Metanephros (tissue), 2 donors: ENCODE data around the gene TUT7. TPM values are rescaled to one million over a fixed set of nuclear protein-coding genes. Genes with fewer than 3 reads are reported as not detected.

Experiments
- small RNA-seq: library from RNA; depleted of rRNA; stranded (forward); fragments of <200 nt; gene quantifications from one replicate; pipeline ENCODE3, GENCODE V24; 2014; ENCODE audit warnings: low replicate concordance
- total RNA-seq: library from RNA; depleted of rRNA; stranded (reverse); fragments of >200 nt; gene quantifications from one replicate; pipeline ENCODE4 v1.2.3, GENCODE V29; 2014

Gene TUT7, protein sequence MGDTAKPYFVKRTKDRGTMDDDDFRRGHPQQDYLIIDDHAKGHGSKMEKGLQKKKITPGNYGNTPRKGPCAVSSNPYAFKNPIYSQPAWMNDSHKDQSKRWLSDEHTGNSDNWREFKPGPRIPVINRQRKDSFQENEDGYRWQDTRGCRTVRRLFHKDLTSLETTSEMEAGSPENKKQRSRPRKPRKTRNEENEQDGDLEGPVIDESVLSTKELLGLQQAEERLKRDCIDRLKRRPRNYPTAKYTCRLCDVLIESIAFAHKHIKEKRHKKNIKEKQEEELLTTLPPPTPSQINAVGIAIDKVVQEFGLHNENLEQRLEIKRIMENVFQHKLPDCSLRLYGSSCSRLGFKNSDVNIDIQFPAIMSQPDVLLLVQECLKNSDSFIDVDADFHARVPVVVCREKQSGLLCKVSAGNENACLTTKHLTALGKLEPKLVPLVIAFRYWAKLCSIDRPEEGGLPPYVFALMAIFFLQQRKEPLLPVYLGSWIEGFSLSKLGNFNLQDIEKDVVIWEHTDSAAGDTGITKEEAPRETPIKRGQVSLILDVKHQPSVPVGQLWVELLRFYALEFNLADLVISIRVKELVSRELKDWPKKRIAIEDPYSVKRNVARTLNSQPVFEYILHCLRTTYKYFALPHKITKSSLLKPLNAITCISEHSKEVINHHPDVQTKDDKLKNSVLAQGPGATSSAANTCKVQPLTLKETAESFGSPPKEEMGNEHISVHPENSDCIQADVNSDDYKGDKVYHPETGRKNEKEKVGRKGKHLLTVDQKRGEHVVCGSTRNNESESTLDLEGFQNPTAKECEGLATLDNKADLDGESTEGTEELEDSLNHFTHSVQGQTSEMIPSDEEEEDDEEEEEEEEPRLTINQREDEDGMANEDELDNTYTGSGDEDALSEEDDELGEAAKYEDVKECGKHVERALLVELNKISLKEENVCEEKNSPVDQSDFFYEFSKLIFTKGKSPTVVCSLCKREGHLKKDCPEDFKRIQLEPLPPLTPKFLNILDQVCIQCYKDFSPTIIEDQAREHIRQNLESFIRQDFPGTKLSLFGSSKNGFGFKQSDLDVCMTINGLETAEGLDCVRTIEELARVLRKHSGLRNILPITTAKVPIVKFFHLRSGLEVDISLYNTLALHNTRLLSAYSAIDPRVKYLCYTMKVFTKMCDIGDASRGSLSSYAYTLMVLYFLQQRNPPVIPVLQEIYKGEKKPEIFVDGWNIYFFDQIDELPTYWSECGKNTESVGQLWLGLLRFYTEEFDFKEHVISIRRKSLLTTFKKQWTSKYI (N-terminal part only)
- total RNA-seq: 22.2 TPM

DNA sequence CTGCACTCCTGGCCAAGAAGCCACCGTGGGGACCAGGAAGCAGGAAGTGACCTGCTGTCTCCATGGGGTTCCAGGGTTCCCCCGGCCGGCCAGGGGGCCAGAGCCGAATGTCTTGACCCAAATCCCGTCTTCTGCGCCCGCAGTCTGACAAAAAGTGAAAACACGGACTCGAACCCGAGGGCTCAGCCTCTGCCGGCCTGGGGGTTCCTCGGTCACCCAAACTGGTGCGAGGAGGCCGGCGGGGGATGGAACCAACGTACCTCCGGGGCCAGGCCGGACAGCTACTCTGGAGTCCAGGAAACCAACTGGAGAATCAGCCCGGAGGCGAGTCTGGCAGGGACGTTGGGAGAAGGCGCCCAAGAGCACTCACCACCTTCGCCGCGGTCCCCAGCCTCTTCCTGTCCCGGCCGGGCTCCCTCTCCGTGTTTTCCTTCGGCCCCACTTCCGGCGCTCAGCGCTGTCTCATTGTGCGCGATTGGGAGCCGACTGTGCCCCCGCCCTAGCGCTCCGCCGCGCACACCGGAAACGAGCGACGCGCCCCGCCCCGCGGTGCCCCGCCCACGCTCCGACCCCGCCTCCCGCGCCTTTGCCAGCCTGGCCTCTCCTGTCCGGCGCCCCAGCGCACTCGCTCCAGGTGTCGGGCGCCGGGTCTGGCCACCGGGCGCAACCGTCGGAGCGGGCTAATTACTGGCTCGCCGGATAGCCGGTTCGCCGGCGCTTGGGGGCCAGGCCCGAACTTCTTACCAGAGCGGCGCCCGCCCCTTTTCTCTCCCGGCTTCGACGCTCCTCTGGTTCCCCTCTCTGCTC is at the start of gene TUT7:
Gene TUT7, minus strand, starts transcription at position 400 of the 807 bp plus-strand sequence. CDS start 1,211 bp downstream, outside the sequence.

DNA sequence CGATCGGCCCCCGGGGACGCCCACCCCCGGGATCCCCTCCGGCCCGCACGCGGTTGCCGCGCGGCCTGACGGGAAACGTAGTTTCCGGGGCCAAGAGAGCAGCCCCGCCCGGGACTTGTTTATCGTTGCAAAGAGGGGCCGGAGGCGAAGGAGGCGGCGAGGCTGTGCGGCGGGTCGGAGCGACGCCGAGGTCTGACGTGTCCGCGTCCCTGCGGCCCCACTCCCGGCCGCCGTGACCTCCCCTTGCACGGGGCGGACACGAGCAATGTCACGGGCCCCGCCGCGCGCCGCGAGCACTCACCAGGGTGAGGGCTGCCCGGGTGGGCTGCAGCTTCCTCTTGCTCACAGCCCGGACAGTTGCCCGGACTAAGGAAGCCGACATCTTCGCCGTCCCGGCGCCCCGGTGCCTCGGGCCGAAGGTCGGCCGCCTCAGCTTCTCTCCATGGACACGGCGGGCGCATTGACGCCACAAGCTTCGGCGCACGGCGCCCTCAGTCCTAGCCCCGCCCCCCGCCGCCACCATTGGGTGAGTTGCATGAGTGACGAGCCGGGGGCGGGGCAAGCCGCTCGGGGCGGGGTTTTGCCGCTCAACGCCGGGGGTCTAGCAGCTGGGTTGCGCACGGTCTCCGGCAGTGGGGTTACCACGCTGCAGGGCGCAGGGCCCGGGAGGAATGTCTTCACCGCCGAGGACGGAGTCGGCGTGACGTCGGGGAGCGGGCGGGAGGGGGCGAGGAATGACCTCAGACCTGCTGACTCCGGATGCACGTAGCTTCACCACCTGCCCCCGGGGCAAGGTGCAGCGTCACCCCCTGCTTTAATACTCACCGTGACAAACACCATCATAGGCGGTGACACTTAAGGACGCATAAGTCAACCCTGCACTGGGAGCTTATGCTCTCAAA is 71.9 kb downstream of the TUT7 start, which contains the start of gene ISCA1:
Gene ISCA1, minus strand, starts transcription at position 462 of the 902 bp plus-strand sequence. Its CDS starts 80 bp downstream, at position 382.

GRCh38 chr9:86259557-86259956 is 94.7 kb downstream of the TUT7 start, which contains the start of gene C9orf153:
TSS of gene C9orf153 (minus strand) at chr9:86259657. CDS start at chr9:86229603, 30,054 bp downstream.

Small RNA genes lying within 50 kb of the gene (small RNA-seq; reads per million reads assigned to genes)
- gene RN7SKP264: not detected

Other genes starting within 250 kb of the TUT7 start
- gene C9orf153, start 94.8 kb downstream of the TUT7 start, total RNA-seq: 0.70 TPM
- gene ISCA1, start 71.9 kb downstream of the TUT7 start, total RNA-seq: 55.9 TPM